Brain pericyte (primary cell): ENCODE results near the gene MYO5C.

Experiments
- DNase-seq: peaks from one replicate; pipeline ENCODE4 v3.0.0-alpha.2; 2012; ENCODE audit warnings: low read depth, low spot score

The MYO5C gene

DNA sequence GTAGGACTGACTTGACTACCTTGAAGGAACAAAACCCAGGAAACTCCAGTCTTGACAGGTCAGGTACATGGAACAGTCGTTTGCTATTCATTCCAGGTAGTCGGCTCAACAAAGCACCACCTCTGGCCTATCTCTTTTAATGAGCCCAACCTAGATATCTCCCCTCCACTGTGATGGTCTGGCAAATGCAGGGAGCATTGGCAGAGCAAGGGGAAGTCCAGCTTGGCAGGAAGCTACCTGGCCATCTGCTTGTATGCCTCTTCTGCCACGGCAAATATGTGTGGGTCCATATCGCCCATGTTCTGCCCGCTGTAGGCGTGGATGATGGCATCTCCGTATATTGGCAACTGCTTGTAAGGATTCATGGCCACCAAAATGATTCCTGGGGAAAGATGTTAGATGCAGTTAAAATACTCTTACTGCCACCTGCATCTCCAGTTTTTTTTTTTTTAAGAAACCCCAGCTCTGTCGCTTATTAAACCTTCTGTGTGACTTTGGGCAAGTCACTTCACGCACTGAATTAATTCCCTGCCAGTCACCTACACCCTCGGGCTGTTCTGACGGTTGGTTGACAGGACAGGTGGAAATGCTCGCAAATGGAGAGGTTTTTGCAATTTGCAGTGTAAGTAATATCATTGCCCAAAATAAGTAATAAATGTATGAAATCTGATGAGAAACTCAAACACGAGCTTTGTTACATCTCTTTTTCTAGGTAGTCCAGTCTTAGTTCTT lies 16.8 kb downstream of the MYO5C start:
- DNase-seq, result no peak

DNA sequence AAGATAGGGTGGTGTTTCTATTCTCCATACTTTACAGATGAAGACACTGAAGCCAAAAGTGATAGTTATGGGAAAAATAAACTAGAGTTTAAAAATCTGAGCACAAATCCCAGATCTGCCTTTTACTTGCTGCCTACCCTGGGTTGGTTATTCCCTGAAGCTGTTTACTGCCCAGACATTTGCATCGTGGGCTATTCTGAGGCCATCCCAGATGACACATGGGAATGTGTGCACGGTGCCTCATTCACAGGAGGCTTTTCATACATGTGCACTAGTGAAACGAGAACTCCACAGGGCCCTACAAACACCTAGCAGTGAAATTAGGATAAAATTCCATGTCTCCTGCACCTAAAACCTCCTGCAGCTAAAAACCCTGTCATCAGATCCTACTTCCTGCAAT lies 17.5 kb downstream of the MYO5C start:
- no peak for DNase-seq

DNA sequence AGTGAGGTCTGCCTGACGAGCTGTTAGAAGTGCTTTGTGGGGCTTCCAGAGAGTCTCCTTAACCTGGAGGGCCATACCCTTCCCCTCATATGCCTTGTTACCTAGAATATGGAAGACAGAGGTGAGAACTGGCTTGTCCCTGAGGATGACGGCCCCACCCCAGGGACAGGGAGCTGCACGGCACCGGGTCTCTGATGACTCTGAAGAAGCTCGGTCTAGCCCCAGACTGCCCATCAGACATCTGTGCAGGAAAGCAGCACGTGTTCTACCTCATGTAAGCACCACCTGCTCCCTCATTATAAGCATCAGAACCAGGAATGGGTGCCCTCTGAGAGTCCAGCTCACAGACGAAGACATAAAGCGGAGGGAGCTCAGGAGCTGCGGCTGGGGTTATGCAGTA lies 18.0 kb downstream of the MYO5C start:
- DNase-seq, result no peak

DNA sequence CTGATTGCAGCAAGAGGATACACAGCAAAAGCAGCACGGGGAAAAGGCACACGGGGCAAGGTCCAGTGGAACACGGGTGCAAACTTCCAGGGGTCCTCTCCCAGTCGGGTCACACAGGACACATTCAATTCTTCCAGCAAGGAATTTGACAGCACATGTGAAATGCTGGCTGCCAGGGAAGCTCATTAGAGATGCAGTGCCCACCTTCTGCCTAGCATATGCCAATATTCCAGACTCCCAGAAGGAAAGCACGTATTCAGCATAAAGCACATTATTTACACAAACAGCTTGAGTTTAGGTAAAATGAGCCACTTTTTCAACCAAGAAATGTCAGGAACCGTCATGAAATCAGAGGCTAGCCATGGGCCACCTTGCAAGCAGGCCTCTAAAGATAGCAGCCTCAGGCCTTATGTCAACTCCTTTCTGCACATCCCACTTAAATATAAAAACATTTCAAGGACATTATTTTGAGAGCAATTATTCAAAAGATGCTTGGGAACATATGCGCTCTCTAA lies 19.3 kb downstream of the MYO5C start:
- no peak for DNase-seq

DNA sequence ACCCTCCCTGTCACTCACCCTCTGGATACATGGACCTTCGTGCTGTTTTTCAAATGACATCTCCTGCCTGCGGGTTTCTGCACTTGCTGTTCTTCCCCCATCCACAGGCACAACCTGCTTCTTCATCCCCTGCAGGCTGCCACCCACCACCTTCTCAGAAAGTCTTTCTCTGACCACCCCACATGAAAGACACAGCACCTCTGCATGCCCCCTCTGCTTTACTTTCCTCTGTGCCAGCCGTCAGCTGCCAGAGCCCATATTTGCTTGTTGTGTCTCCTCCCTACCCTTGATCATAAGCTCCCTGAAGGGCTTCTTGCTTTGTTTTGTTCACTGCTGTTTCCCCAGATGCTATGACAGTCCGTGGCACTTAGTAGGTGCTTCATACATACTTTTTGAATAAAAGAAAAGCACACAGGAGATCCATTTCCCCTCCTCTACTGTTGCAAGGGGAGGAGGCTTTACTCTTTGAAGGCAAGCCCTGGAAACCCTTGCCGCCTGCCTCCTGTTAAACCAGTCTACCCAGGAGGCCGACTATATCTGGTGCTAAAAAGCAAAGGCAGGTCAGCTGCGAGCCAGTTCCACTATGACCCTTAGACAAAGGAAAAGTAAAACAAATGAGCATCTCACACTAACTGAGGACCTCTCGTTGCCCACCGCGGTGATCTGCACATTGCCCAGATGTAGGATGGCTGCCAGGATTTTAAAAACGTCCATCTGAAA lies 31.9 kb downstream of the MYO5C start:
- DNase-seq, result no peak

DNA sequence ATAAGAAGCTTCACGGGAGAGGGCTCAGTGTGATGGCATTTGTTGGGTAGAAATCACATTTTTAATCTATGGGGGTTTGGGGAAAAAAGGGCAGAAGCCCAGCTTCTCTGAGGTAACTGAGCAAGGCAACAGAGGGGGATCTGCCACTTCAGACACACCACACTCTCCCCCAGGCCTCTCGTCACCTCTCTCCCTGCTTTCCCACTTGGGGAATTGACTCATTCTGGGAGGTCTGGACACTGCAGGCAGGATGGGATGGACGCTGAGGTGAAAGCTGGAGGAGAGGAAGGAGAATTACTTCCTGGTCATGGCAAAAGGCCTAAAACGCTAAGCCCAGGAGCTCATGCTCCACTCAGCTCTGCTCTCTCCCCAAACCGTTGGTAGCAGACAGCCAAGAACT lies 33.2 kb downstream of the MYO5C start:
- DNase-seq, result no peak

DNA sequence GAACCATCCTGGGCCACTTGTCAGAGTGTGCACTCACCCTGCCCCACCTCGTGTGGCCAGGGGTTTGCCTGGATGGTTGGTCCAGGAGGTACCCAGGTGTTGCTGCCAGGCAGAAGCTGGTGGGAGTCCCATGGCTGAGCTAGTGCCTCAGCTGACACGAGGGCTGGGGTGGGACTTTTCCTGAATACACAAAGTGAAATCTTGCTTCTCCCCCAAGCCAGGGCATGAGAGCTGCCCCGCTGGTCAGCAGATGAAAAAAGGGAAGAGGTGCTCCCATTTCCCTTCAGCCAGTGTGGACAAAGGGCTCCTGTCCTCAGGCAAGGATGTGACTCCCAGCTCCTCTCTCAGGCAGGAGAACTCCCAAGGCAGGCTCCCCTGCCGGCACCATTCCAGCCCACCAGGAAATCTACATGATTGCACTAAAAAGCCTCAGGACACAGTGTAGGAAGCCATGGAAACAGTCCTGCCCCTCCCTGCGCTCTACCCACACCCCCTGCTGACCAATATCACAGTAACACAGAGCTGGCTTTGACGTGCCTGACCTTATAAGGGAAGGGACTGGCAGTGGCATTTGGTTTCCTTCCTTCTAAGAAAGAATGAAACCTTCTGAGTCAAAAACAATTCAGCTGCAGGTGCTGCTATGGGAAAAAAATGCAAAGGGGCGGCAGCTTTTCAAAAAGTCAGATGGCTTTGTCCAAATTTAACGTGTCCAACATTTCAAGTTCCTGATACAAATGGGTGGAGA lies 33.9 kb downstream of the MYO5C start:
- DNase-seq, result no peak

DNA sequence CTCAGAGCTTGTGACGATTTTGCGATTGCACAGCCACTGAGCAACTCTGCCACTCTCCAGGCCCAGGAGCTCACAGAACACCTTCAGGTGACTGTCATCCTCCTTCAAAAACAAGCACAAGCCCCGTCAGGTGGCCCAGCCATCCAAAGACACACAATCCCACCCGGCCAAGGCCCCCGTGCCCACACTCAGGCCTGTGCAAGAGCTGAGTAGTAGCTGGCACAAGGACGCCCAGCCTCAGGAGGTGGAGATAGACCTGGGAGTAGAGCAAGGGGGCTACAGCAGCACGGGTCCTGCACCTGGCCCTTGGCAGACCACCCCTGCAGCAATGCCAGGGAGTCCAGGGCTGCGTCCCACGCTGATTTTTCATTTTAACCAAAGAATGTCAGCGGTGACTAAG lies 34.6 kb downstream of the MYO5C start:
- no peak for DNase-seq

DNA sequence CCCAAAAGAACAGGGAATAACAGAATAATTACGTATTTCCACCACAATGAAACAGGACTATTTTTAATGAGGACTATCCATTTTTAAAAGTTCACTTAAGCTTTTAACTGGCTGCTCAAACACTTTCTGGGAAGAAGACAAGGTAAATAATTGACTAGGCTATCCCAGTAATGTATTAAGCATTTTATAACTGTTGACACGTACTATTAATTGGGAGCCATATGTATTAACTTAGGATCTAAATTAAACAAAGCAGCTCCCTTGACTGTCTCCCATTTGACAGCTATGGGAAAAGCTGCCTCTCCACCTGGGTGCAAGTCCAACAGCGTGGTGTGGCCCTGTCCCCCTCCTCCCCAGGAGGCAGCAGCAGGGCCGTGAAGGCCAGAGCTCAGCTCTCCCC lies 36.1 kb downstream of the MYO5C start:
- no peak for DNase-seq

DNA sequence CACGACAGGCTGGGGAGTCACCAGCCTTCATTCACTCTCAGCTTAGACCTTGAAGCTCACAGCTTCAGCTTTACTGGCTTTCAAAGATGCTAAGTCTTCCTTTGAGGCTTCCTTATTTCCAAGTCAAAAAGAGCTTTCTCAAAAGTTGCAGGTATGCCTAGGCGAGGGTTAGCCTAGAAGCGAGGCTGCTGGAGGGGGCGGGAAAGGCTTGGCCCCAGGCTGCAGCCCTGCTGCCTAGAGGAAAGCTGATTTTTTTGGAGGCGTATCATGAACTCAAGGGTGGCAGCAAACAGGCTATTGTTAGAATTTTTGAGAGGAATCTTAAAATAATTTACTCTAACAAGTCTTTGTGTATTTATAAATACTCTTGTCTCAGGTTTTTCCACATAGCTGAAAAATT lies 37.1 kb downstream of the MYO5C start:
- DNase-seq, result no peak

DNA sequence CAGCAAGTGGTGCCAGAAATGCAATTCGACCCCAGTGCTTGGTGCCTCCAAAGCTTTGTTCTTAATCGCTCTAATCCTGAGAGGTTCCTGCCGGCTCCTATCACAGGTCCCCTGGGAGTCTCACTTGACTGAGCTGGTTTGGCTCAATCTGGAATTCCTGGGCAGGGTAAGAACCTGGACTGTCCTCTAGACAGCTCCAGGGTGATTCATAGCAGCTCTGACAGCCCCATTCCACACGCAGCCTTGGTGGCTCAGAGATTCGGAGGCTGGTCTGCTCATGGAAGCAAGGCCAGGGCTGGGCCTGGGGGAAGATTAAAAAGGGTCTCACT lies 37.9 kb downstream of the MYO5C start:
- DNase-seq, result no peak

DNA sequence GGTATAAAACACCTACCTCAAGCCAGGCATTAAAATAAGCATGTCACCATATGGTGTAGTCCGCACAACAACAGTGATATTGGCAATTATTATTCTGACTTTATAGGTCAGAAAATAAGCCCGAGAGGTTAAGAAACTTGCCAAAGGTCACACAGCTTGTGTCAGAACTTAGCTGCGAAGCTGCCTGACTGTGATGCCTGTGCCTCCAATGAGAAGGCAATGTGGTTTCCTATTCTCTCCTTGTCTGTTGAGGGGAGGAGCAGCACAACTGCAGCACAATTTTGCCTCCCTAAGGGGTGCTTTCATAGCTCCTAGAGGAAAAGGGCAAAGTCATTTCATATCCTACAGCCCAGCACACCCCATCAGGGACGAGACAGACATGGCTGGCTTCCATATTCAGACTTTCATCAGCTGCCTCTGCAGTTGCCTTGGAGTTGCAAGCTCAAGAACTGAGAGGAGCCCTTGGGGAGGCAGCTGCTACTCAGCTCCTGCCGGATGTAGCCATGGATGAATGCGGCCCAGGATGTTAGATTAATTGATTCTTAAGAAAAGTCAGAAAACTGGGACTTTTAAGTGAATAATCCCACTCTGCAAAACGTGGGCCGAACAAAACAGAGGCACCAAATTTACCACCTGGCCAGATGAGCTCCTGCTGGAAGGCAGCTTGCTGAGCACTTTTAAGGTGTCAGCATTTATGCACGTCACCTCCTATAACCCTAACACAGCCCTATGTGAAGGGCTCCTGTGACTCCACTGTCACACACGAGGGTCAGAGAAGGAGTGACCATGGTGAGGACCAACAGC lies 38.5 kb downstream of the MYO5C start:
- no peak for DNase-seq

DNA sequence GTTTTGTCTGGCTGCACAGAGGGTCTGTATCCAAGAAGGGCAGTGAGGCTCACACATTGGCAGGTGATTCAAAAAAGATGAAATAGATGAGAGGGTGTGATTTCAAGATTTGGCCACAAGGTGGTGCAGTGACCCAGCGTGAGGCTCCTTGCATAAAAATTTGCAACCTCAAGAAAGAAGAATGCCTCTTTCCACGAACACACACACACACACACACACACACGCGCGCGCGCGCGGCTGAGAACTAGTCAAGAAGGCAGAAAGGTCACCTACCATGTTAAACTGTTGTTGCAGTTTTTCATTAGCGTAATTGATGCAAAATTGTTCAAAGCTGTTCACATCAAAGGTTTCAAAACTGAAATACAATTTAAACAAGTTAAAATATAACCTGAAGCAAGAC lies 39.2 kb downstream of the MYO5C start:
- peak; percentile 51 for DNase-seq

DNA sequence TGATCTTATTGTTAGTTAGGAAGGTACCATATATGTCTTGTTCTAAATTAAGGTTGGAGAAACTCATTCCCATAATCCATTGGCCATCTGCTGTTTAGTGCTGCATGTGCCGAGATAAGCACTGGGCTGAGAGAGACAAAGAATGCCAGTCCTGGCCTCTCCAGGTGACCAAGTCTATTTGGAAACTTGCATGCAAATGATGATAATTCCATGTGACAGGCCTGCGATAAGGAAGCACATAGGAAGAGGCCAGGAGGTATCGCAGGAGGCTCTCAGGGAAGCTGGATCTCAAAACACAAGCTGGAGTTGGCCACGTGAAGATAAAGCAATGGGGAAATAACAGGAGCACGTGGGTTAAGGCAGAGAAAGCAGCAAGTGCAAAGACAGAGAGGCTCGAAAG lies 39.7 kb downstream of the MYO5C start:
- DNase-seq, result no peak

DNA sequence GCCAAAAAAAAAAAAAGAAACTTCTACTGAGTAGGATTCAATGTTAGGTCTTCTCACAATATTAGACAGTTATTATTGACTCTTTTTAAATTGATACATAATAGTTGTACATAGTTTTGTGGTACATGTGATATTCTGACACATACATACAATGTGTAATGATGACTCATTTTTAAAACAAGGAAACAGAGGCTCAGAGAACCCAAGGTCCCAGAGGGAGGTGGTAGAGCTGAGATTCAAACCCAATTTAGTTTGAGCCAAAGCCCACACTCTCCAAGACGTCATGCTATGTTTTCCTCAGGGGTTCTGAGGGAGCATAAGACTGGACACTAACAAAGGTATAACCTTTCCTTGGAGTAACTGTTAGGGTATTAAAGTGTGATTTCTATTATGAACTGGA lies 40.6 kb downstream of the MYO5C start:
- DNase-seq, result peak; percentile 74

DNA sequence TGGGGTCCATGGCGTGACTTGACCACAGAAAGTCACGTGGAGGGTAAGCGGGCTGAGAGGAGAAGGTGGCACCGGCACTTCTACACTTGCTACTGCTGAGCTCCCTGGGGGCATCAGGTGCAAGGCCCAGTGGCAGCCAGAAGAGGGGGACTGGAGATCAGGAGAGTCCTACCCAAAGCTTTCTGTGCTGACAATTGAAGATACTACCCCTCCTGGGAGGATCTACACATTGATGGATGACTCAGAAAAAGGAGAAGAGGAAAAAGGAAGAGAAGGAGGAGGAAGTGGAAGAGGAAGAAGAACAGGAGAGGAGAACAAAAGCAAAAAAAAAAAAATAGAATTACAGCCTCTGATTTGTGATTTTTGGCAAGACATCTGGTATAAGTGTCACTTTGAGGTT lies 41.2 kb downstream of the MYO5C start:
- DNase-seq, result no peak

DNA sequence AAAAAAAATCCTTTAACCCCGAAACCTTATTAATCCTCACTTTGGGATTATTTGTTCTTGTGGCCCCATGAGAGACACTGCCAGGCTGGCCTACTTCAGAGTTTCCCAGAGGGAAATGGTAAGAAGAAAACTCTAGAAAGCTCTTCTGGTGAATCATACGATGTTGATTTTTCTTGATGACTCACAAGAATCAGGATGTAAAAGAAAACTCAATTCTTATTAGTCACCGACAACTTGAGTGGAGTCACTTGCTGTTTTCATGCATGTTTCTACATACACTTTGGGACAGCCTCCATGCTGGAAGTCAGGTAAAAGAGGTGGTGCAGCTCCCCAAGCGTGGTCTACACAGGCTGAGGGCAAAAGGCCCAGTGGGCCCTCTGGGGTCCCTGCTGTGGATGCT lies 42.8 kb downstream of the MYO5C start:
- DNase-seq, result peak; percentile 88

DNA sequence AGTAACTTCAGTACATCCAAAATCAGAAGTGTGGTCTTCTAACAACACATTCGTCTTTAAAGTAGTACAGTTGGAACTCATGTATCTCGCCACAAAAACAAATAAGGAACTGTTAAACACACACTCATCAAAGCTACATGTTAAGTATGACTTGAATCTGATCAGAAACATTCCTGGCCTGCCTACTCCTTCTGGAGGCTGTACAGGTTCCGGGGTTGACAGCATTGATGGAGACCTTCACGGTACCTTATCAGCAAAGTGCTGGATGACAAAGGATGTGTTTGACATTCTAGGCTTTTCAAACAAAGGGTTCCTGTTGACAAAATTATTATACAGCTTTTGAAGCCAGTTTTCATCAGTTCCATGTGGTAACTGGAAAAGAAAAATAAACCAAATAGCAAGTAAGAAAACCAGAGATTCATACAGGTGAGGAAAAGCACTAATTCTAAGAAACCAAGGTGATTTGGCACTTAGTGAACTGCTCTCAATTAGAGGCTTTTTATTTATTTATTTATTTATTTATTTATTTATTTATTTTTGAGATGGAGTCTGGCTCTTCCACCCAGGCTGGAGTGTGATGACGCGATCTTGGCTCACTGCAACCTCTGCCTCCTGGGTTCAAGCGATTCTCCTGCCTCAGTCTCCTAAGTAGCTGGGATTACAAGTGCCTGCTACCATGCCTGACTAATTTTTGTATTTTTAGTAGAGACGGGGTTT lies 44.3 kb downstream of the MYO5C start:
- DNase-seq, result no peak

DNA sequence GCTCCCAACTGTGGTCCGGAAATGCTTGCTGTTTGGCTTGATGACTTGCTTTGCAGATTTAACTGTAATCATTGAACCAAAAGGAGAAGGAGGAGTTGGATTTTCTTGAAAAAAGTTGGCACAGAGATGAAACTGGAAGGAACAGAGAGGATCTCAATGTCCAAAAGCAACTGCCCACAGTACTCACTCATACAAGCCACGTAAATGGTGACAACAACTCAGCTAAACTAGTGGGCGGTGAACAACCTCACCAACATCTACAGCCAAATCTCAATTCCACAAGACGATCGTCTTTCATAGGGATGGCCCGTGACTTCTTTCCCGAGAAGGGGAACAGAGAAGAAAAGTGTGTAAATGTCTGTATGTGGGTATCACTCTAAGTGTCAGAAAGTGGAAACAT lies 48.1 kb downstream of the MYO5C start:
- DNase-seq, result no peak

DNA sequence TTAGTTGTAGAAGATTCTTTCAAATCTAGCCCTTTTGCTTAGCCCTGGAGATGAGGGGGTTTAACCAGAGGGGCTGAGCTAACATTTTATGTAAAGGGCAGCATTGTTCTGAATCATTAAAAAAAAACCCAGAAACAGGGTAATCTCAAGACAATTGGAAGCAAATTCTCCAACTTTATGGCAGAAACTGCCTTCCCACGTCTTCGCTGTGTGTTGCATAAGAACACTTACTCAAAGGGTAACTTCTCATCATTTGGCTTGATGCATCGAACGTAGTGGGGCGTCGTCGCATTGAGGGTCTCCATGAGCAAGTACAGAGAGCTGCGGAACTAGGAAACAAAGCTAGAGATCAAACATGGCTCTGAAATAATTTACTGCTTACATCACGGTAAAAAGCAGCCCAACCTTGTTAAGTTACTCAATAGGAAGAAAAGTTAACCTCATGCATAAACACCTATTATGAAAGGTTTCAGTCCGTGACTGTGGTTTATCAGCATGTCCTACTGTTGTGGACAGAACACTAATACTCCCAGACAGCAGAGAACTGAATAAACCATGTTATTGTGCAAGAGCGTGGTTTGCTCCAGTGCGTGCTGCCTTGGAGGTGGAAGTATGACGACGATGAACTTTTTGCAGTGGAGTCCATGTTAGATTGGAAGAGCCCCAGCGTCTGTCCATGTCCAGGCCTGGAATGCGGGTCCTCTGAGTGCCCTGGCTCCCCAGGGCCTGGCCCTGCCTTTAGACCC lies 48.7 kb downstream of the MYO5C start:
- DNase-seq, result no peak
